Prostate gland (tissue), 2 donors: ENCODE data around the gene PRRX1. TPM values are rescaled to one million over a fixed set of nuclear protein-coding genes. Genes with fewer than 3 reads are reported as not detected.

Experiments
- DNase-seq: peaks from one replicate; pipeline ENCODE4 v3.0.0-alpha.2; 2019; ENCODE audit warnings: low spot score
- H3K27ac ChIP-seq, 2 donors: fragments of 200-600 bp; sonication (generic); 2 replicates each; pipeline ENCODE4 v1.5.1; 2017 to 2019
- H3K27me3 ChIP-seq: fragments of 200-600 bp; sonication (generic); replicated peaks from 2 replicates; pipeline ENCODE4 v1.5.1; 2019; ENCODE audit not compliant: insufficient read depth
- H3K36me3 ChIP-seq, 2 donors: fragments of 200-600 bp; sonication (generic); 1 replicate in 1 of 2; 2 replicates in 1 of 2; pipeline versions ENCODE4 v1.5.1 to v1.8.1; 2017 to 2019
- H3K4me1 ChIP-seq: fragments of 200-600 bp; sonication (generic); replicated peaks from 2 replicates; pipeline ENCODE4 v1.5.1; 2019
- H3K4me3 ChIP-seq, 2 donors: fragments of 200-600 bp; sonication (generic); 2 replicates each; pipeline ENCODE4 v1.5.1; 2017 to 2019
- H3K9me3 ChIP-seq: fragments of 200-600 bp; sonication (generic); 2 replicates; pipeline ENCODE4 v1.5.1; 2017
- POLR2A ChIP-seq: fragments of 450-650 bp; IDR thresholded peaks from one replicate; pipeline ENCODE4 v1.6.1; 2016; ENCODE audit warnings: antibody characterized with exemption, mild to moderate bottlenecking
- POLR2AphosphoS5 ChIP-seq: sonication (generic); formaldehyde crosslinking; IDR thresholded peaks from one replicate; pipeline ENCODE4 v1.6.1; 2017; ENCODE audit warnings: antibody characterized with exemption
- WGBS: methylation state at CpG from one replicate; pipeline ENCODE4 v1.1.5; 2018; 5-methylcytosine and 5-hydroxymethylcytosine counted together
- intact Hi-C: fragments of 100-400 bp; cut with DNase I; formaldehyde crosslinking; loops from one replicate; pipeline ENCODE4 v1.14.2; 2022
- total RNA-seq, 2 donors: library from RNA; depleted of rRNA; stranded (reverse); fragments of >200 nt; gene quantifications; one replicate each; pipeline ENCODE4 v1.1.0, GENCODE V29; 2016
- TF ChIP-seq, protein P1 (sequence below), 4 experiments: fragments of 200-600 bp in 2 of 4; fragments of 450-650 bp in 2 of 4; sonication (generic) in 2 of 4; IDR thresholded peaks; 1 replicate in 3 of 4; 2 replicates in 1 of 4; pipeline ENCODE4 v1.5.1; 2016 to 2019; ENCODE audit warnings: antibody characterized with exemption in 4 of 4, mild to moderate bottlenecking in 2 of 4, moderate library complexity in 2 of 4

PRRX1 gene
- total RNA-seq, 2 donors from 2014 or later, result 7.0 to 35.2 TPM

DNA sequence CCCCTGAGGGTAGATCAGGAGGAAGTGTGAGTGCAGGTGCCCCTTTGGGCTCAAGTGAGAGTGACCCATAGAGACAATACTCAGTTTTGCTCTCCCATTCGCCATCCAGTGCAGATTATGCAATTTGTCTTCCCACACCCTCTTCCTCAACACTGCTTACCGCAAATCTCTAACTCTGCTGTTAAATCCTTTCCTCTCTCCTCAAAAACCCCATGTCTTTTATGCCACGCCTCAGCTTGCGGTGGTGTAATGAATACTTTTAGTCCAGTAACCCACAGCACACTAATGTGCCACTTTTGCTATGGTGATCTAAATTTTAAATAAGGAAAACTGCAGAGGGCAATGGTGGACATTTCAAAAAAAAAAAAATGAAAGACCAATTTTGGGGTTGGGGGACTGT lies 57.7 kb downstream of the PRRX1 start:
- no peak overlapping the region for H3K27ac ChIP-seq
- intact Hi-C loops, result no loop called here
- H3K27me3 ChIP-seq, result no peaks in the 10 kb centered on the region
- H3K4me3 ChIP-seq, result no peak overlapping the region
- no peaks in the 10 kb centered on the region for H3K9me3 ChIP-seq
- H3K36me3 ChIP-seq, result no peaks in the 10 kb centered on the region
- no peak for DNase-seq
- H3K4me1 ChIP-seq, result no peaks in the 10 kb centered on the region
- 97% methylated on average over 4 of the region's 4 CpGs for WGBS
- TF ChIP-seq POLR2AphosphoS5 (no peak), POLR2A (no peak)
- TF ChIP-seq, protein P1, sequence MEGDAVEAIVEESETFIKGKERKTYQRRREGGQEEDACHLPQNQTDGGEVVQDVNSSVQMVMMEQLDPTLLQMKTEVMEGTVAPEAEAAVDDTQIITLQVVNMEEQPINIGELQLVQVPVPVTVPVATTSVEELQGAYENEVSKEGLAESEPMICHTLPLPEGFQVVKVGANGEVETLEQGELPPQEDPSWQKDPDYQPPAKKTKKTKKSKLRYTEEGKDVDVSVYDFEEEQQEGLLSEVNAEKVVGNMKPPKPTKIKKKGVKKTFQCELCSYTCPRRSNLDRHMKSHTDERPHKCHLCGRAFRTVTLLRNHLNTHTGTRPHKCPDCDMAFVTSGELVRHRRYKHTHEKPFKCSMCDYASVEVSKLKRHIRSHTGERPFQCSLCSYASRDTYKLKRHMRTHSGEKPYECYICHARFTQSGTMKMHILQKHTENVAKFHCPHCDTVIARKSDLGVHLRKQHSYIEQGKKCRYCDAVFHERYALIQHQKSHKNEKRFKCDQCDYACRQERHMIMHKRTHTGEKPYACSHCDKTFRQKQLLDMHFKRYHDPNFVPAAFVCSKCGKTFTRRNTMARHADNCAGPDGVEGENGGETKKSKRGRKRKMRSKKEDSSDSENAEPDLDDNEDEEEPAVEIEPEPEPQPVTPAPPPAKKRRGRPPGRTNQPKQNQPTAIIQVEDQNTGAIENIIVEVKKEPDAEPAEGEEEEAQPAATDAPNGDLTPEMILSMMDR (IDR thresholded peaks at IDR 0.05), result no peak

DNA sequence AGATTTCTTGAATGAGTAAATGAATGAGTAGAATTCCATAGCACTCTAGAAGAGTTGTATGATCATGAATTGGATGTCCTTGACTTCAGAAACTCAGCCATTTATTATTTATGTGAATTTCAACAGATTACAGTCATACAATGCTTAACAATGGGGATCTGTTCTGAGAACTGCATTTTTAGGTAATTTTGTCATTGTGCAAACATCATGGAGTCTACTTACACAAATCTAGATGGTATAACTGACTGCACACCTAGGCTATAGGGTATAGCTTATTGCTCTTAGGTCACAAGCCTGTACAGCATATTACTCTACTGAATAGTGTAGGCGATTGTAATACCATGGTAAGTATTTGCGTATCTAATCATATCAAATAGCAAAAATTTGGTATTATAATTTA lies 59.6 kb downstream of the PRRX1 start:
- H3K36me3 ChIP-seq, result no peaks in the 10 kb centered on the region
- no peak for DNase-seq
- H3K27ac ChIP-seq, result no peak overlapping the region
- no peaks in the 10 kb centered on the region for H3K4me1 ChIP-seq
- TF ChIP-seq, protein P1 (IDR thresholded peaks at IDR 0.05), result no peak
- no peak for TF ChIP-seq POLR2AphosphoS5
- TF ChIP-seq POLR2A, result no peak
- H3K27me3 ChIP-seq, result no peaks in the 10 kb centered on the region
- intact Hi-C loops, result no loop called here
- no peak overlapping the region for H3K4me3 ChIP-seq
- no peaks in the 10 kb centered on the region for H3K9me3 ChIP-seq
- WGBS, result 95% methylated on average over 2 of the region's 2 CpGs

DNA sequence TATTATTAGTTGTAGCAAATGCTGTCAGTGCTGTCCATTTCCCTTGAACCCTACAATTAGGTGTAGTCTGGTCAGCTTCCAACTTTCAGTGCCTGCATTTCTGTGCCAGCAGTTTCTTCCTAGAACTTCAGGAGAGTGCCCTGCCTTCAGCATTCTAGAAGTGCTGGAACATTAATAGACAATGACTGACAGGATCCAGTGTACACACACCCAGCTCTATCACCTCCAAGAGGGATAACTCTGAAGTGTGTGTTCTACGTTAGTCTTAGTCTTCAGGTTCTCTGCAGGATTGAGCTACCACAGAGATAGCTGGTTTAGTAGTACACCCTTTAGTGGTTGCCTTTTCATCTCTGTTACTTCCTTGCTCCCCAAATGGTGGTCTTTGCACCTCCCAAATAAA lies 61.4 kb downstream of the PRRX1 start:
- WGBS, result 73% methylated on average over 1 of the region's 1 CpG
- intact Hi-C loops, result no loop called here

DNA sequence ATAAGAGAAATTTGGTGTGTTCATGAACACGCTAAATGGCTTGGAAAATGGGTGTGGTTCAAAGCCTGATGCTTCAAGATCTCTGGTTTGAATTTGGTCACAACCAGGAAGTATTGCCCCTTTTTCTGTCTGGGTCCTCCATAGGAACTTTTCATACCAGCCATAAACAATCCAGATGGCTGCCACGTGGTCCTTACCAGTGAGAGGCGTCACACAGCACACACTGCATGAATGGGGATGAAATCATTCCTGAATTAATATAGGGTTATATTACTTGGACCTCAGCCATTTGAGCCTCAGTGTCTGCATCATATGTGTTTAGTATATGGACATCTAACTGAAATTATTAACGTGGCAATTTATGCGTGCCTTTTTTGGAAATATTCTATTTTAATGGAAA lies 64.0 kb downstream of the PRRX1 start:
- DNase-seq, result no peak
- Histone ChIP-seq H3K9me3 (no peaks in the 10 kb centered on the region), H3K27ac (no peak overlapping the region), H3K36me3 (no peaks in the 10 kb centered on the region), H3K4me3 (no peak overlapping the region), H3K27me3 (no peaks in the 10 kb centered on the region), H3K4me1 (no peaks in the 10 kb centered on the region)
- TF ChIP-seq, protein P1 (IDR thresholded peaks at IDR 0.05), result no peak
- WGBS, result 81% methylated on average over 5 of the region's 5 CpGs
- intact Hi-C loops, result no loop called here

More for the DNA sequence above, 61.4 kb downstream of the PRRX1 start:
- H3K9me3 ChIP-seq, result no peaks in the 10 kb centered on the region
- no peak for TF ChIP-seq POLR2A
- TF ChIP-seq POLR2AphosphoS5, result no peak
- TF ChIP-seq, protein P1 (IDR thresholded peaks at IDR 0.05), result no peak
- H3K4me3 ChIP-seq, result no peak overlapping the region
- H3K36me3 ChIP-seq, result no peaks in the 10 kb centered on the region
- no peak overlapping the region for H3K27ac ChIP-seq
- H3K27me3 ChIP-seq, result no peaks in the 10 kb centered on the region
- no peaks in the 10 kb centered on the region for H3K4me1 ChIP-seq
- no peak for DNase-seq

DNA sequence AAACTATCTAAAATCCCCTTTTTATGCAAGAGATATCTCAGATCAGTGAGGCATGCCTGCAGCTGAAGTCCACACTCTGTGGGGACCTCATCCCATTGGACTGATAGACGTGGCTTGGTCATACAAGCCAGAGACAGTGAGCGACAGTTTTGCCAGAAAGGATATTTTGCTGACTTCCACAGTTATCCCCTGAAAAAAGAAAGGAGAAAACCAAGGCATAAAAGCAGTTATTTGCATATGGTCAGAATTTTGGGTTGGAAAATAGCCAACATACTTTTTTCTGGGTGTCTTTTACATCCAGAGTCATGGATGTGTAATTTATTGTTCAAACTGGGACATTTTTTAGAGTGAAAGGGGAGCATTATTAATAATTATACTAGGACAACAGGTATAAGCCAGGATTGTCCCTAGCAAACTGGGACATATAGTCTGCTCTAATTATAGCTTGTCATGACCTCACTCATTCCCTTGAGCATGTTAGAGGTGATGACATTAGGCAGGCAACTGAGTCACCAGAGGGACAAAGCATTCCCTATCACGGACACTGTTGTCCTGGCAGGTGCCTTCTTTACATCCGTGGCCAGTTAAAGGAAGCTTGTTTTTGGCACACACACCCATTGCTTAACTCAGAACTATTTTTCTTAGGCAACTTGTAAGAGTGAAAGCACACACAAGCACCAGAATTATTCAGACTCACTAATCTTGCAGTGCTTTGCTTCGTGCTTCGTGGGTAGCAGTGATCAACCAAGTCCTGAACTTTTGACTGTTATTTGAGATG lies 65.5 kb downstream of the PRRX1 start:
- Histone ChIP-seq H3K4me3 (no peak overlapping the region), H3K9me3 (no peaks in the 10 kb centered on the region), H3K4me1 (no peaks in the 10 kb centered on the region), H3K36me3 (no peaks in the 10 kb centered on the region), H3K27me3 (no peaks in the 10 kb centered on the region), H3K27ac (no peak overlapping the region)
- no peak for DNase-seq
- TF ChIP-seq, protein P1 (IDR thresholded peaks at IDR 0.05), result no peak
- TF ChIP-seq POLR2A, result no peak
- WGBS, result 78% methylated on average over 6 of the region's 6 CpGs
- intact Hi-C loops, result loop anchor here (10.0 kb wide), 1 partner anchor 55 kb away; no protein-coding TSS in a partner anchor
